ENCODE data around the gene MLIP.
"Not testable (repeated sequence)": the region's sequence is repeated elsewhere in the genome, so short reads cannot be mapped to it uniquely, and the experiment has no call there.

Gene MLIP

DNA sequence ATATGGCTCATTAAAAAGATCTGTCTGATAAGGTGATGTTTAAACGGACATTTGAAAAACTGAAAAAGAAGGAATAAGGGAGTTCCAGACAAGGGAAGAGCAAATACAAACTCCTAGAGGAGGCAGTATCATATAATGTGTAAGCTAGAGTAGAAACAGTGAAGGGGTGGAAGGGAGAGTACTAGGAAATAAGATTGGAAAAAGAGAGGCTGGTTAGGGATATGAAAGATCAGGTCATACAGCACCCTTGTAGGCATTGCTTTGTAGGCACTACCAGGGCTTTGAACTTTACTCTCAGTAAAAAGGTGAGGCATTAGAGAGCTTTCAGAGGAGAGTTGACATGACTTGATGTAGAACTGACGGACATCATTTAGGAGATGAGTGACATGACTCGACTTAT, 85.7 kb downstream of the MLIP start:
- H3K27me3 Mint-ChIP-seq (ENCODE audit: low read depth), result no peaks in the 10 kb centered on the region
- no peak overlapping the region for H3K27ac Mint-ChIP-seq
- H3K36me3 Mint-ChIP-seq (ENCODE audit: low read depth), result no peaks in the 10 kb centered on the region
- no peak overlapping the region for H3K4me3 Mint-ChIP-seq
- no peak for DNase-seq (ENCODE audit: low spot score)
- no peaks in the 10 kb centered on the region for H3K4me1 Mint-ChIP-seq (ENCODE audit: low read depth)
- H3K9me3 Mint-ChIP-seq, result no peaks in the 10 kb centered on the region

- H3K4me3 Mint-ChIP-seq, result no peak overlapping the region
- no peaks in the 10 kb centered on the region for H3K4me1 Mint-ChIP-seq (ENCODE audit: low read depth)
- no peaks in the 10 kb centered on the region for H3K27me3 Mint-ChIP-seq (ENCODE audit: low read depth)
- no peak for DNase-seq (ENCODE audit: low spot score)
- H3K36me3 Mint-ChIP-seq (ENCODE audit: low read depth), result no peaks in the 10 kb centered on the region
- H3K9me3 Mint-ChIP-seq, result no peaks in the 10 kb centered on the region
- no peak overlapping the region for H3K27ac Mint-ChIP-seq
These were observed 86.9 kb downstream of the MLIP start for GRCh38 chr6:54198134-54198533.

DNA sequence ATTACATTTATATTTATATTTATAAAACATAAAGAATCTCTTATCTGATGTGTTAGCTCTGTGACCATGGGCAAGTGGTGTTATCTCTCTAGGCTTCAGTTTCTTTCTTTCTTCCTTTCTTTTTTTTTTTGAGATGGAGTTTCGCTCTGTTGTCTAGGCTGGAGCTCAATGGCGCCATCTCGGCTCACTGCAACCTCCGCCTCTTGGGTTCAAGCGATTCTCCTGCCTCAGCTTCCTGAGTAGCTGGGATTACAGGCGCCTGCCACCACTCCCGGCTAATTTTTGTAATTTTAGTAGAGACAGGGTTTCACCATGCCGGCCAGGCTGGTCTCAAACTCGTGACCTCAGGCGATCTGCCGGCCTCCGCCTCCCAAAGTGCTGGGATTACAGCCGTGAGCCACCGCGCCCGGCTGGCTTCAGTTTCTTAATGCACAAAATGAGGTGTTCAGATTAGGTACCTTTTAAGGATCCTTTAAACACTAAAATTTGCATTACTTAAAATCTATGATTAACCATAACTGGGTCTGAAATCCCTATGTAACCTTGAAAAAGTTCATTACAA, 92.3 kb downstream of the MLIP start:
- H3K27me3 Mint-ChIP-seq (ENCODE audit: low read depth); H3K4me3 Mint-ChIP-seq; H3K27ac Mint-ChIP-seq; H3K36me3 Mint-ChIP-seq (ENCODE audit: low read depth); H3K9me3 Mint-ChIP-seq; H3K4me1 Mint-ChIP-seq (ENCODE audit: low read depth); DNase-seq (ENCODE audit: low spot score): not testable (repeated sequence)

GRCh38 chr6:54204921-54205591, 93.8 kb downstream of the MLIP start:
- no peaks in the 10 kb centered on the region for H3K9me3 Mint-ChIP-seq
- H3K27me3 Mint-ChIP-seq (ENCODE audit: low read depth), result no peaks in the 10 kb centered on the region

GRCh38 chr6:54206510-54206909, 95.3 kb downstream of the MLIP start:
- Mint-ChIP-seq H3K4me1 (ENCODE audit: low read depth) (no peaks in the 10 kb centered on the region), H3K9me3 (no peaks in the 10 kb centered on the region), H3K4me3 (no peak overlapping the region), H3K36me3 (ENCODE audit: low read depth) (no peaks in the 10 kb centered on the region), H3K27me3 (ENCODE audit: low read depth) (no peaks in the 10 kb centered on the region), H3K27ac (no peak overlapping the region)
- no peak for DNase-seq (ENCODE audit: low spot score)

More at GRCh38 chr6:54204921-54205591, 93.8 kb downstream of the MLIP start:
- no peak overlapping the region for H3K27ac Mint-ChIP-seq
- no peaks in the 10 kb centered on the region for H3K36me3 Mint-ChIP-seq (ENCODE audit: low read depth)
- H3K4me1 Mint-ChIP-seq (ENCODE audit: low read depth), result no peaks in the 10 kb centered on the region
- H3K4me3 Mint-ChIP-seq, result no peak overlapping the region
- DNase-seq (ENCODE audit: low spot score), result no peak

DNA sequence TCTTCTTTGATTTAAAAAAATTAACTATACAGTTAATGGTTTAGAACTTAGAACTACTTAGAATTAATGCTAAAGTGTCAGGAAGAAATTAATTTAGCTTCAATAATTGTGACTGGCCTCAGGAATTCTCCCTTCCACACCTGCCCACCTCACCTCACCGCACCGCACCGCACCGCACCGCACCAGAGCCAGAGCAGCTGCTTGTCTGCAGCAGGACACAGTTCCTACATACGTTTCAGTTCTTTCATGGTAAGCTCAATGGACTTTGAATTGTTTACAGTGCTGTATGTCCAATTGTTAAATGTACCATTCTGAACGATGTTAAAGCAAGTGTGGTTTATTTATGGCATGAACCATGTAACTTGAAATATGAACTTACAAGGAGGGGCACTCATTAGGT, 98.7 kb downstream of the MLIP start:
- DNase-seq (ENCODE audit: low spot score); H3K9me3 Mint-ChIP-seq; H3K36me3 Mint-ChIP-seq (ENCODE audit: low read depth); H3K4me3 Mint-ChIP-seq; H3K4me1 Mint-ChIP-seq (ENCODE audit: low read depth); H3K27ac Mint-ChIP-seq; H3K27me3 Mint-ChIP-seq (ENCODE audit: low read depth): not testable (repeated sequence)

- Mint-ChIP-seq H3K4me1 (ENCODE audit: low read depth) (no peaks in the 10 kb centered on the region), H3K27ac (no peak overlapping the region), H3K4me3 (no peak overlapping the region), H3K27me3 (ENCODE audit: low read depth) (no peaks in the 10 kb centered on the region), H3K9me3 (no peaks in the 10 kb centered on the region), H3K36me3 (ENCODE audit: low read depth) (no peaks in the 10 kb centered on the region)
- no peak for DNase-seq (ENCODE audit: low spot score)
These were observed 103.0 kb downstream of the MLIP start for GRCh38 chr6:54214286-54214685.

DNA sequence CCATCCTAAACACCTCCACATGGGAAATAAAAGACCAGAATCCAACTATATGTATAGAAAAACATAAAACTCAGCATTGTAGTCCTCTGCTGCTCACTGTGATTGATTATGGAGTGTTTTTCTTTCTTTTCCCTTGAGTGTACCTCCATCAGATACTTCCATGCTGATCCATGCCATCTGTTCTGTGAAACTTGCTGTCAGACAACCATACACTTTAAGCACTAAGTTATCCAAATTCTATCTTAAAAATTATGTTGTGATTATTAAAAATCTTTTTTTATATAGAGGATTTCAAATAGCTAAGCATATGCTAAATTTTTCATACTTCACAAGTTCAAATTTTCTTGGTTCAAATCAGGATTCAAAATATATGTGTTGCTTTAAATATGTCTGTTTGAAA, 105.1 kb downstream of the MLIP start:
- Mint-ChIP-seq H3K9me3 (no peaks in the 10 kb centered on the region), H3K4me3 (no peak overlapping the region), H3K27me3 (ENCODE audit: low read depth) (no peaks in the 10 kb centered on the region), H3K4me1 (ENCODE audit: low read depth) (no peaks in the 10 kb centered on the region), H3K27ac (no peak overlapping the region), H3K36me3 (ENCODE audit: low read depth) (no peaks in the 10 kb centered on the region)
- no peak for DNase-seq (ENCODE audit: low spot score)

- DNase-seq (ENCODE audit: low spot score), result no peak
- H3K36me3 Mint-ChIP-seq (ENCODE audit: low read depth), result no peaks in the 10 kb centered on the region
- H3K27me3 Mint-ChIP-seq (ENCODE audit: low read depth), result no peaks in the 10 kb centered on the region
- no peak overlapping the region for H3K27ac Mint-ChIP-seq
- H3K9me3 Mint-ChIP-seq, result peaks cover under 1% of the 10 kb centered on the region
- H3K4me1 Mint-ChIP-seq (ENCODE audit: low read depth), result no peaks in the 10 kb centered on the region
- H3K4me3 Mint-ChIP-seq, result no peak overlapping the region
These were observed 105.8 kb downstream of the MLIP start for GRCh38 chr6:54217018-54217417.

DNA sequence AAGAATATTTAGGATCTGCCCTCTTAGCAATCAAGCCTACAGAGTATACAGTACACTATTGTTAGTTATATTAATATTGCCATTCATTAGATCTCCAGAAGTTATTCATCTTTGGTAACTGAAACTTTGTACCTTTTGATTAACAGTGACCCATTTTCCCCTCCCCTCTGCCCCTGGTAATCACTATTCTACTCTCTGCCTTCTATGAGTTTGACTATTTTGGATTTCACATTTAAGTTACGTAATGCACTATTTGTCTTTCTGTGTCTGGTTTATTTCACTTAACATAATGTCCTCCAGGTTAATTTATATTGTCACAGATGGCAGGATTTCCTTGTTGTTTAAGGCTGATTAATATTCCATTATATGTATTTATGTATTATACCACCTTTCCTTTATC, 111.0 kb downstream of the MLIP start:
- Mint-ChIP-seq H3K4me3 (no peak overlapping the region), H3K36me3 (ENCODE audit: low read depth) (no peaks in the 10 kb centered on the region), H3K27ac (no peak overlapping the region), H3K9me3 (peaks cover 7% of the 10 kb centered on the region), H3K27me3 (ENCODE audit: low read depth) (no peaks in the 10 kb centered on the region), H3K4me1 (ENCODE audit: low read depth) (no peaks in the 10 kb centered on the region)
- no peak for DNase-seq (ENCODE audit: low spot score)

GRCh38 chr6:54232703-54233102, 121.5 kb downstream of the MLIP start:
- Mint-ChIP-seq H3K36me3 (ENCODE audit: low read depth) (no peaks in the 10 kb centered on the region), H3K9me3 (no peaks in the 10 kb centered on the region), H3K27me3 (ENCODE audit: low read depth) (no peaks in the 10 kb centered on the region), H3K4me1 (ENCODE audit: low read depth) (no peaks in the 10 kb centered on the region), H3K4me3 (no peak overlapping the region), H3K27ac (no peak overlapping the region)
- DNase-seq (ENCODE audit: low spot score), result no peak

GRCh38 chr6:54234539-54234938, 123.3 kb downstream of the MLIP start:
- Mint-ChIP-seq H3K4me1 (ENCODE audit: low read depth) (no peaks in the 10 kb centered on the region), H3K27me3 (ENCODE audit: low read depth) (no peaks in the 10 kb centered on the region), H3K9me3 (no peaks in the 10 kb centered on the region), H3K36me3 (ENCODE audit: low read depth) (no peaks in the 10 kb centered on the region), H3K4me3 (no peak overlapping the region), H3K27ac (no peak overlapping the region)
- no peak for DNase-seq (ENCODE audit: low spot score)

DNA sequence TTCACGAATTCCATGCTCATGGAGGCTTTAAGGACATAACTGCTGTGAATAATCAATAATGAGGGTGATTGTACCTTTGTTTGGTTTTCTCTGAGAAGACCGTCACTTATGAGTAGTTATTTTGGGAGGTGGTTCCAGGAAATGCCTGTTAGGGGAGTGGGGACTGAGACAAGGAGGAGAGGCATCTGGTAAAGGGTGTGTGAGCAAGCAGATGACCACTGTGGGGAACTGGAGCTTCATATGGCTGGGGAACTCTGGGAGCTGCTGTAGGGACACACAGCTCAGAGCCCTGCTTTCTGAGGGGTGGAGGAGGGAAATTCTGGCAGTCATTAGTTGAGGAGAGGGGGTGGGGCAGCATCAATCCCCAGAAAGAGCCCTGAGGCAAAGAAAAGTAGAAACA, 125.7 kb downstream of the MLIP start:
- Mint-ChIP-seq H3K27ac (no peak overlapping the region), H3K9me3 (no peaks in the 10 kb centered on the region), H3K36me3 (ENCODE audit: low read depth) (no peaks in the 10 kb centered on the region), H3K4me3 (no peak overlapping the region), H3K27me3 (ENCODE audit: low read depth) (no peaks in the 10 kb centered on the region), H3K4me1 (ENCODE audit: low read depth) (no peaks in the 10 kb centered on the region)
- DNase-seq (ENCODE audit: low spot score), result no peak

GRCh38 chr6:54238396-54238795, 127.2 kb downstream of the MLIP start:
- Mint-ChIP-seq H3K4me1 (ENCODE audit: low read depth) (no peaks in the 10 kb centered on the region), H3K4me3 (no peak overlapping the region), H3K9me3 (no peaks in the 10 kb centered on the region), H3K27ac (no peak overlapping the region), H3K36me3 (ENCODE audit: low read depth) (no peaks in the 10 kb centered on the region), H3K27me3 (ENCODE audit: low read depth) (no peaks in the 10 kb centered on the region)
- DNase-seq (ENCODE audit: low spot score), result no peak

GRCh38 chr6:54243699-54244098, 132.5 kb downstream of the MLIP start:
- no peak for DNase-seq (ENCODE audit: low spot score)
- H3K4me1 Mint-ChIP-seq (ENCODE audit: low read depth), result no peaks in the 10 kb centered on the region
- H3K27me3 Mint-ChIP-seq (ENCODE audit: low read depth), result no peaks in the 10 kb centered on the region
- H3K36me3 Mint-ChIP-seq (ENCODE audit: low read depth), result no peaks in the 10 kb centered on the region
- H3K9me3 Mint-ChIP-seq, result no peaks in the 10 kb centered on the region
- H3K4me3 Mint-ChIP-seq, result no peak overlapping the region
- H3K27ac Mint-ChIP-seq, result no peak overlapping the region

Data from T-helper 2 cell treated with Interferon-gamma antibody and Interleukin-4, amounts not matched to agents 5 μg/mL and 100 μg/mL, for 36 hours (primary cell).